ENCODE results near the gene CDH4.

CDH4 gene

GRCh38 chr20:61748376-61748775 lies 496.3 kb downstream of the CDH4 start:
- no peak for DNase-seq

- DNase-seq: no peak
These were observed 497.5 kb downstream of the CDH4 start for GRCh38 chr20:61749406-61750075.

GRCh38 chr20:61750093-61750492 lies 498.0 kb downstream of the CDH4 start:
- DNase-seq: no peak

- DNase-seq: no peak
These were observed 500.5 kb downstream of the CDH4 start for GRCh38 chr20:61752576-61752975.

- no peak for DNase-seq
These were observed 501.4 kb downstream of the CDH4 start for GRCh38 chr20:61753316-61753942.

GRCh38 chr20:61753987-61754956 lies 502.2 kb downstream of the CDH4 start:
- DNase-seq: no peak

- DNase-seq: no peak
These were observed 503.1 kb downstream of the CDH4 start for GRCh38 chr20:61754976-61755778.

GRCh38 chr20:61755971-61756845 lies 504.1 kb downstream of the CDH4 start:
- no peak for DNase-seq

GRCh38 chr20:61756966-61757677 lies 505.1 kb downstream of the CDH4 start:
- no peak for DNase-seq

GRCh38 chr20:61757678-61758563 lies 505.9 kb downstream of the CDH4 start:
- DNase-seq: no peak

- no peak for DNase-seq
These were observed 506.6 kb downstream of the CDH4 start for GRCh38 chr20:61758564-61759200.

- no peak for DNase-seq
These were observed 507.4 kb downstream of the CDH4 start for GRCh38 chr20:61759286-61760065.

- DNase-seq: no peak
These were observed 508.3 kb downstream of the CDH4 start for GRCh38 chr20:61760321-61760720.

- no peak for DNase-seq
These were observed 508.7 kb downstream of the CDH4 start for GRCh38 chr20:61760731-61761130.

GRCh38 chr20:61761453-61762166 lies 509.5 kb downstream of the CDH4 start:
- DNase-seq: no peak

- no peak for DNase-seq
These were observed 510.2 kb downstream of the CDH4 start for GRCh38 chr20:61762167-61762710.

- DNase-seq: no peak
These were observed 511.1 kb downstream of the CDH4 start for GRCh38 chr20:61762886-61763739.

All from NCI-H748 treated with DMSO at 0.1 percent for 48 hours (cell line).